ENCODE data around the gene COA3.

COA3 gene

GRCh38 chr17:42759982-42760651 lies 38.4 kb downstream of the COA3 start:
- TF ChIP-seq CTCF (IDR thresholded peaks at IDR 0.05; ENCODE audit: low read depth, low read length) = no peak
- TF ChIP-seq MYC (IDR thresholded peaks at IDR 0.05; ENCODE audit: low read depth, low read length) = no peak
- H3K4me3 ChIP-seq (ENCODE audit: low read depth, low read length) = no peak overlapping the region
- peak; percentile 42 for DNase-seq (ENCODE audit: low read depth)

GRCh38 chr17:42754782-42755181 lies 43.7 kb downstream of the COA3 start:
- no peak overlapping the region for H3K4me3 ChIP-seq (ENCODE audit: low read depth, low read length)
- TF ChIP-seq POLR2A (IDR thresholded peaks at IDR 0.05; ENCODE audit: extremely low read depth, insufficient read length) = no peak
- TF ChIP-seq CTCF (IDR thresholded peaks at IDR 0.05; ENCODE audit: low read depth, low read length) = no peak
- no peak for TF ChIP-seq MYC (IDR thresholded peaks at IDR 0.05; ENCODE audit: low read depth, low read length)
- no peak for TF ChIP-seq MAX (IDR thresholded peaks at IDR 0.05; ENCODE audit: low read depth, low read length)
- no peak for DNase-seq (ENCODE audit: low read depth)

DNA sequence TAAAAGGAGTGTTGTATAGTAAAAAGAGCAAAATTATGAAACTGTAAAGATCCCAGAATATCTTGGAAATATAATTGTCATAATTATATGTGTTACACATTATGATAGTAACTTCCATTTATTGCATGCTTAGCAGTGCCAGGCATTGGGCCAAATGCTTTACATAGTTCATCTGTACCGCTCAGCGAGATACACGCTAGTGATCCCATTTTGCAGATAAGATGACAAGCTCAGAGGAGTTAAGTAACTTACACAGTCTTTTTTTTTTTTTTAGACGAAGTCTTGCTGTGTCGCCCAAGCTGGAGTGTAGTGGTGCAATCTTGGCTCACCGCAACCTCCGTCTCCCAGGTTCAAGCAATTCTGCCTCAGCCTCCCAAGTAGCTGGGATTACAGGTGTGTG lies 46.9 kb downstream of the COA3 start:
- DNase-seq (ENCODE audit: low read depth) = no peak
- H3K4me3 ChIP-seq (ENCODE audit: low read depth, low read length) = no peak overlapping the region
- TF ChIP-seq MYC (IDR thresholded peaks at IDR 0.05; ENCODE audit: low read depth, low read length) (no peak), CTCF (IDR thresholded peaks at IDR 0.05; ENCODE audit: low read depth, low read length) (no peak), POLR2A (IDR thresholded peaks at IDR 0.05; ENCODE audit: extremely low read depth, insufficient read length) (no peak), MAX (IDR thresholded peaks at IDR 0.05; ENCODE audit: low read depth, low read length) (no peak)

DNA sequence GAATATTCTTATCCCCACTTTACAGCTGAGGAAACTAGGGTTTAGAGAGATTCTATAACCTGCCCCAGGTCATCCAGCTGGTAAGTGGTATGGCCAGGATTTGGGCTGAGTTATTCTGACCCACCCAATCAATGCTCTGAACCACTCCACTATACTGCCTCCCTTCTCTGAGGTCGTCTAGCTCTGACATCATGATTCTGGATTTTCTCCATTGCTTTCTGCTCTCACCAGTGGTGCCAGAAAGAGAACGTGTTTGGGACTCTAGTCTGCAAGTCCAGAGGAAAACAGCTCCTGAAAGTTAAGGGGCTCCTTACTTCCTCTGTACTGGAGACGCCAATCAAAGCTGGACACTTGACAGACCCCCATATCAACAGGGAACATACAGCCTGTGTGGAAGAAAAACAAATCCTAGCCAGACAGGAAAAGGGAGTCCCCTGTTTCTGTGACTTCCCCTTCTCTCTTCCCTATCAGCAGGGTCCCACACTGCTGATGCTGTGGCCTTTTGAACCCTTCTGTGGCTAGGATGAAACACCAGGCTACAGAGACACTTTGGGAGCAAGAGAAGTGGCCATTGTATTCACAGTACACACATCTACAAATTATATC lies 47.7 kb downstream of the COA3 start:
- DNase-seq (ENCODE audit: low read depth) = peak; percentile 57
- no peak overlapping the region for H3K4me3 ChIP-seq (ENCODE audit: low read depth, low read length)
- TF ChIP-seq POLR2A (IDR thresholded peaks at IDR 0.05; ENCODE audit: extremely low read depth, insufficient read length) = no peak
- no peak for TF ChIP-seq CTCF (IDR thresholded peaks at IDR 0.05; ENCODE audit: low read depth, low read length)
- no peak for TF ChIP-seq MYC (IDR thresholded peaks at IDR 0.05; ENCODE audit: low read depth, low read length)
- TF ChIP-seq MAX (IDR thresholded peaks at IDR 0.05; ENCODE audit: low read depth, low read length) = no peak

DNA sequence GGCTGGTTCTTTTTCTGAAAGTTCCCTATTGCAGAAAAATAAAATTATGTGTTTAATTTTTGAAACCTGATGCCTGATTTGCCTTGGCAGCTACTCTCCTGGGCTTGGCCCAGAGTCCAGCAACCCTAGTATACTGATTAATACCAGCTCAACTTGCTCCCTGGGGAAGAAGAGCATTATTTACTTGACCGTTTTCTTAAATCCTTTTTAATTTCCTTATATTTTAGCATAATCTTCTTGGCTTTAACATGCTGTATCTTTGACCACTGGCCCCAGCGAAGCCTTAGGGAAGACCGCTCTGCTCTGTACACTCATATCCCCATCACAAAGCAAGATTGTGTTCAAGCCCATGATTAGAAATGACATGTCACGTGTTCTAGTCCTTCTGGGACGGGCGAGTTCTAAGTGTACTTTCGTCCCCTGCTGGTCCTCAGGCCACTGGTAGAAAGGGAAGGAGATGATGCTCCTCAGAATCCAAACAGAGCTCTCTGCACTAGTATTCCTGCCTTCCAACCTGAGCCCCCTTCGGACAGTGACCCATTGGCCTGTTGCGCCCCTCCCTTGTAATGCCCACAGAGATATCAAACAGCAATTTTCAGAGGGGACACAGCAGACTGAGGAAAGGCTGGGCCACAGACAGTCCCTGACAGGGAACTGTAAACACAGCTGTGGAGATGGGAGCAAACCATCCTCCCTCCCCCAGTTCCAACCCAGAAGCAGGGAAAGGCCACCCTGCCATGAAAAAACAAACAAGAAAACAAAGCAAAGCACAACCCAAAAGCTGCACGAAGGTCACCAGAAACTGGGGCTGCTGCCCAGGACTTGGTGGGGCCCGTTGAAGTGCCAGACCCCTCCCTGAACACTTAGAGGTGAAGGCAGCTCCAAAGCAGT lies 49.4 kb downstream of the COA3 start:
- H3K4me3 ChIP-seq (ENCODE audit: low read depth, low read length) = no peak overlapping the region
- TF ChIP-seq MAX (IDR thresholded peaks at IDR 0.05; ENCODE audit: low read depth, low read length) = no peak
- no peak for TF ChIP-seq MYC (IDR thresholded peaks at IDR 0.05; ENCODE audit: low read depth, low read length)
- TF ChIP-seq CTCF (IDR thresholded peaks at IDR 0.05; ENCODE audit: low read depth, low read length) = no peak
- no peak for TF ChIP-seq POLR2A (IDR thresholded peaks at IDR 0.05; ENCODE audit: extremely low read depth, insufficient read length)
- no peak for DNase-seq (ENCODE audit: low read depth)

Data from NB4 (cell line).